Stimulated activated CD4-positive, alpha-beta T cell treated with anti-CD3 and anti-CD28 coated beads, TNF-alpha, amount 100 ng/mL, for 4 hours (primary cell): ENCODE results near the gene CTIF.

Experiments
- DNase-seq, 3 experiments: peaks; one replicate each; pipeline ENCODE4 v3.0.0-alpha.2; 2020; ENCODE audit warnings: low read depth in 3 of 3

CTIF gene

DNA sequence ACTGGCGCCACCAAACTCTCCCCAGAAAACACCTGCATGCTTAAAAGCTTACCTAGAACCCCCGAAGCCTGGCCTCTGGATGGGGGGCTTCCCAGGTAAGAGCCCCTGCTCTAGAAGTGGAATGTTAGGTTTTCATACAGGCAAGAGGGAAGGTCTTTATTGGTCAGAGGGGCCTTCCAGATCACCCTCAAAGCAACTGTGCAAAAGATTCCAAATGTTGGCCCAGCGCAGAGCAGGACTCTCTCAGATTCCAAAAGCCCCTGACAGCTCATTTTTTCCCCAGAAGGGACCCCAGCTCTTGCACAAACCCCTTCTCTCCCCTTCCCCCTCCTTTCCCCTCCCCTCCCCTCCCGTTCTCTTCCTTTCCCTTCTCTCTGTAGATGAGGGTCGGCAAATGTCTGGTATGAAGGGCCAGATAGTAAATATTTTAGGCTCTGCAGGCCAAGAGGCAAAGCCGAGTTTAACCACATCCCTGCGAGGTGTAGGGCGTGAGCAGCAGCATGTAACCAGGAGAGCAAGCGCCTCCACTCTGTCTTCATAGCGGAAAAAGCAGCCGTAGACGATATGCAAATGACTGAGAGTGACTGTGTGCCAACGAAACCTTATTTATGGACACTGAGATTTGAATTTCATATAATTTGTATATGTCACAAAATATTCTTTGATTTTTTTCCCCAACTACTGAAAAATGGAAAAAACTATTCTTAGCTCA lies 295.0 kb downstream of the CTIF start:
- DNase-seq, result peak in 2 of 3 experiments; percentile 22 to 43

DNA sequence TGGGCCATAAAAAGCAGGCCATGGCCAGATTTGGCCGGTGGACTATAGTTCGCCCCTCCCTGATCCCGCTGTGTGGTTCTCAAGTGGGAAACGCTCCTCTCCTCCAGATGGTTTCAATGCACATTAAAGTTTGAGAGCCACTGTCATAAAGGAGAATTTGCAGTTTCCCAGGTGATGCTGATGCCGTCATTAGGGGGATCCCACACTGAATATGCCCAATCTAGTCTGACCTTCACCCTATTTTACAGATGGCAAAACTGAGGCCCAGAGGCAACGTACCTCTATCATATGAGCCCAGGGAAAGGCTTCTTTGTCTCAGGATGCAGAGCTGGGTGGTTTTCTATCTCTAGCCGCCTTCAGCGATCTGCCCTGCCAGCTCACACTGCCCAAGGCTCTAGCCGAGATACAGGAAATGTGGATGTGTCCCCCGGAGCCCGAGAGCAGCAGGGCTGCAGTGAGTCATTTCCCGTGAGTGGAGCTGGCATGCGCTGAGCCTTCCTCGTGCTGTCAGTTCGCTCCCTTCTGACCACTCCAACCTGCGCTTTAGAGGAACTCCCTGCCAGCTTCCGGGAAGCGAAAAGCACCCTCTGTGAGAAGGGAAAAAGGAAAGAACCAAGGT lies 295.7 kb downstream of the CTIF start:
- DNase-seq, result peak; percentile 46 to 74 (median 60)

DNA sequence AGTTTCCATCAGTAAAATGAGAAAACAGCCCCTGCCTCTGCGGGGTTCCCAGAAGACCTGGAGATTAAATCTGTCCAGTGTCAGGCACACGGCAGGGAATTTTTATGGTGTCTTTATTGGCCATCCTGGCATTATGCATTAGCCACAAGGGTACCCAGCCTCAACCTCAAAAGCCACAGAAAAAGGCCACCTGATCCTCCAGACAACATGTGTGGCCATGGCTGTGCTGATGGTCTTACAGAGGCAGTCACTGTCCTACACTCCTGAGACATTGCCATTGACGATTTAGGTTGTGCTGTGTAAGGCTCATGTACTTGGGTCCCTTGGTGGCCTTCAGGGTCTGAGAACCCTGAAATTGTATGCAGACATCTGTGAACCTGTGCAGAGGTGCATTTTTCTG lies 296.3 kb downstream of the CTIF start:
- DNase-seq, result no peak

DNA sequence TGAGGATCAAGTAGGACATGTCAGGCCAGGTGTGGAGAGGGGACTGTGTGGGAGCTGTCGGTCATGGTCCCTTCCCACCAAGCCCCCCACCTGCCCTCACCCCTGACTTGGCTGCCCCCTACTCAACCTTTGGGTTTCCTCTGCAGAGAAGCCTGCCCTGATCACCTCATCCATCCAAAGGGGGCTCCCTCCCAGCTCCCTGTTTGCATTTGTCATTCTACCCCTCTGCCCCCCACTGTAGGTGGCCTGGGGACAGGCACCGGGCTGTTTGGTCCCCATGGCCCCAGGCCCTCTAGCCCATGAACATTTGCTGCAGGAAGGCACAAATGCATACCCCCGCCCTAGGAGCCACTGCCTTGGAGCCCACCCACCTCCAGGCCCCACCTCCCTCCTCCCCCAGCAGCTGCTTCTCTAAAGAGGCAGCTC lies 296.9 kb downstream of the CTIF start:
- DNase-seq, result no peak

GRCh38 chr18:48836231-48836805 lies 297.5 kb downstream of the CTIF start:
- DNase-seq, result no peak

DNA sequence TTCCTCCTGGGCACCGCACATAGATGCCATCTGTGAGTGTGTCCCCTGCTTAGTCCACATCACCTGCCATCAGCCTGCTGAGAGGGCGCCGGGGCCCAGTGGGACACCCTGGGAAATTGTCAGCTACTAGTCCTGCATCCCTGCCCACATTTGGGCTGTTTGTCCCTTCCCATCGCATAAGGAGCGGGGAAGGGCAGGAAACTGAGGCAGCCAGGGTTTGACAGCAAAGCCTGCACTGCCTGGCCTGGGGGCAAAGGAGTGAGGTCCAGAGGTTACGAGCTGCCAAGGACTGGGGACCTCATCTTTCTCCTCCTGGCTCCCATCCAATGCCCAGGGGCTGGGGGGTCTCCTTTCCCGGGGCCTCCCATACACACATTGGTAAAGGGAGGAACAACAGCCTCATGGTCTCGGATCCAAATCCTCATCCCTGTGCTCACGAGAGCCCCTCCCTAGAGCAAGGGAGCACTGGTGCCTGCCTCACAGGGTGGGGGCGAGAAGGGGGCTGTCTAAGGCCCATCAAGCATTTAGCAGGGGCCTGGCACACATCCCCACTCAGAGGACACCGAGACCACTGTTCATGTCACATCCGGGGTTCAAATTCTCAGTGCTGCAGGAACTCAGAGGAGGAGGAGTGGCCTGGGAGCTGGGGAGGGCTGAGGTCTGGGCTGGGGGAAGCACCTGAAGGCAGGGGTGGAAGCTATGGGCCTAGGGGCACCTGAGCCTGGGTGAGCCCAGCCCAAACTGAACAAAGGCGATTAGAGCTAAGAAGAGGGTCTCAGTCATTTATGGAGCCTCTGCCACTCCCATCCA lies 298.2 kb downstream of the CTIF start:
- DNase-seq, result no peak

- no peak for DNase-seq
These were observed 298.8 kb downstream of the CTIF start for GRCh38 chr18:48837676-48838075.

DNA sequence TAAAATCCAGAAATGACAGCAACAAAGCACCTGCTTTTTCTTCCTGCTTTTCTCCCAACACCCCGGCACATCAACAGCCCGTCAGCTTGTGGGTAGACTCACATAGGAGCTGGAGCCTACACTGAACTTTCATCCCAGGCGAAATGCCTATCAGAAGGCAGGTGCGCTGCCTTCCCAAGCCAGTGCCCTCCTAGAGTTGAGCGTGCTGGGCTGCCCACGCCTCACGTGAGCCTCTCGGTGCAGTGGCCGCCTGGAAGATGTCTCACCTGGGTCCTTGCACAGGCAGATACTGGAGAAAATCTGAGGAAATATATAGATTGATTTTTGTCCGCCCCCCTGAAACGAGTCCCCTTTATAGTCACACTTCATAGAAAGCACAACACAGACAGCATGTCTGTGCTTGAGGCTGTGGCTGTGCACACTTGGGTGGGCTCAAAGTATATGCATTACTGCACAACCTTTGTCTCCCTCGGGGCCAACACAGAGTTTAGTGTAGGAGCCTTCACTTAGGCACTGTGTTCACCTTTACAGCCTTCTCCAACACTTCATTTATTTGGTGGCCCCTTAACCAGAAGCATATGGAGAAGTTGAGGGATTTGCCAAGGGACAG lies 299.4 kb downstream of the CTIF start:
- DNase-seq, result no peak

GRCh38 chr18:48838921-48839818 lies 300.3 kb downstream of the CTIF start:
- no peak for DNase-seq

GRCh38 chr18:48839819-48840490 lies 301.1 kb downstream of the CTIF start:
- DNase-seq, result no peak

DNA sequence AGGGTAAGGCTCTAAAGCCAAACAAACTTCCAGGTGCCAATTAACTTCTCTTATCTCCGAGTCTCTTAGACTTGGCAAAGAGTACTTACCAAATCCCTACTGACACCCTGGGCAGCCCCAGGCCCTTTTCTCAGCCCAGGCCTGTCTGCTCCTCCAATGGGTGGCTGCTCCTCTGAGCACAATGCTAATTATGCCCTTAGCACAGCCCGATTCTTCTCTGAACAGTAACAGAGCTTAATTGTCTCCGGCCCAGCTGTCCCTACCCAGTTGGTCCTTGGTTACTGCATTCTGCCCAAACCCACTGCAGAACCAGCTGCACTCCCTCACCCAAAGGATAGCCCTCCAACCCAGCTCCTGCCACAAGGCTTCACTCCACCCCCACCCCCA lies 301.7 kb downstream of the CTIF start:
- DNase-seq, result no peak

DNA sequence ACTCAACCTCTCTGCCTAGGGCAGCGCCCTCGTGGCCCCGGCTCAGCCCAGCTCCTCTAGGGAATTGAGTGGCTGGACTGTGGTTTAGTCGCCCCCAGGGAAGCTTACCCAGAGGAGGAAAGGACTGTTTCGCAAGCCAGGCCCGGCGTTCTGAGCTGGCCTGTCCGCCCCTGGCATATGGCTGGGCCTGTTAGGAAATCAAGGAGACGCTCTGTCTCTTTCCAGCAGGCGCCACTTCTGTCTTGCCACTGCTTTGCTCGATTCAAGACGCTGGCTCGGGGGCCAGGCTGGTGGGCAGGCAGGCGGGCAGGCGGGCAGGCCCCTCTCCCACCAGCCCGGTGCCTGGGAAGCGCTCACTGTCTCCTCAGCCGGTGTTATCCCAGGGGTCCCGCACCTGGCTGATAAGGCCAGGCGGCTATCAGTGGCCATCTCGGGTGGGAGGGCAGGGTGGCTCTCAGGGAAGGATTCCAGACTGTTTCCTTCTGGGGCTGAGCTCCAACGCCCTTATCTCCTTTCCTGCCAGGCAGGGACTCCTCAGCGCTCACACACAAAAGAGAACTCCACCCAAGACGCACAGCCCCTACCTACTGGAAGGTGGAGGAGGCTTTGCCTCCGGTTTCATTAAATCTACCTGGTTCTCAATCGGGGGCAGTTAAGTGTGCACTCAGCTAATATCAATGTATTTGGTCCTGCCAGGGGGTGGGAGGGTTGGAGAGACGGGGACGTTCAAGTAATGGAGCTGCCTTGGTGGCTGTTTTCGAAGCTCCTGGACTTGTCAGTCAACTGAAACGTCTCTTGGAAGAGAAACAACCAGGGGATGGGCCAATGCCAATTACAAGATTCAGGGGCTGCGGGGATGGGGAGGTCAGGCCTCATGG lies 302.8 kb downstream of the CTIF start:
- no peak for DNase-seq

- DNase-seq, result no peak
These were observed 303.6 kb downstream of the CTIF start for GRCh38 chr18:48842259-48843061.

- DNase-seq, result no peak
These were observed 304.3 kb downstream of the CTIF start for GRCh38 chr18:48843162-48843561.

- DNase-seq, result no peak
These were observed 304.8 kb downstream of the CTIF start for GRCh38 chr18:48843596-48843995.

GRCh38 chr18:48844271-48844670 lies 305.4 kb downstream of the CTIF start:
- no peak for DNase-seq

GRCh38 chr18:48845174-48845573 lies 306.3 kb downstream of the CTIF start:
- DNase-seq, result no peak

DNA sequence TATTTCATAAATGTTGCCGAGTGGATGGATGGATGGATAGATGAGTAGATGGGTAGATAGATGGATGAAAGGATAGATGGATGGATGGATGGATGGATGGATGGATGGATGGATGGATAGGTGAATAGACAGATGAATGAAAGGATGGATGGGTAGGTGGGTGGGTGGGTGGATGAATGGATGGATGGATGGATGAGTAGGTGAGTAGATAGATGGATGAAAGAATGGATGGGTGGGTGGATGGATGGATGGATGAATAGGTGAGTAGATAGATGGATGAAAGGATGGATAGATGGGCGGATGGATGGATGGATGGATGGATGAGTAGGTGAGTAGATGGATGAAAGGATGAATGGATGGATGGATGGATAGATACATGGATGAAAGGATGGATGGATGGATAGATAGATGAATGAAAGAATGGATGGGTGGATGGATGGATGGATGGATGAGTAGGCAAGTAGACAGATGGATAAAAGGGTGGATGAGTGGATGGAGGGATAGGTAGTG lies 307.6 kb downstream of the CTIF start:
- no peak for DNase-seq
